ENCODE data around the gene CHPF. TPM values are rescaled to one million over a fixed set of nuclear protein-coding genes. Genes with fewer than 3 reads are reported as not detected.

Gene CHPF
- total RNA-seq, 1 experiment from 2014 or later: 139 TPM

DNA sequence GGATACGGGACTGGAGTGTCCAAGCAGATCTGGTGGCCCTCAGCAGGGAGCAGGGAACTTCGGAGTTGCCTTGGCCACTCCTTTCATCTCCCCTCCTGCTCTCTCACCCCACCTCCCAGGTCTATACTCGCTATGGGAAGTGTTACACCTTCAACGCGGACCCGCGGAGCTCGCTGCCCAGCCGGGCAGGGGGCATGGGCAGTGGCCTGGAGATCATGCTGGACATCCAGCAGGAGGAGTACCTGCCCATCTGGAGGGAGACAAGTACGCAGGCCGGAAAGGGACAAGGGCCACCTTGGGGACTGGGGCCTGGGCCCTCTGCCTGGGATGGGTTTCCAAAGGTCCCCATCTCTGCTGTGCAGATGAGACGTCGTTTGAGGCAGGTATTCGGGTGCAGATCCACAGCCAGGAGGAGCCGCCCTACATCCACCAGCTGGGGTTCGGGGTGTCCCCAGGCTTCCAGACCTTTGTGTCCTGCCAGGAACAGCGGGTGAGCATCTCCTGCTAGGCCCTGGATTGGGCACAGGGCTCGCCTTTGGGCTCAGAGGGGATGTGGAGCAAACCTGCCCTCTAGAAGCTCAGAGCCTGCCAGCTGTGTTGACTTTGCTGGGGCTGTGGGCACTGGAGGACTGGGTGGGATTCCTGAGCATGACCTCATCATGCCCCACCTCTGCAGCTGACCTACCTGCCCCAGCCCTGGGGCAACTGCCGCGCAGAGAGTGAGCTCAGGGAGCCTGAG lies 11.8 kb downstream of the CHPF start:
- H3K9me2 ChIP-seq (replicated peaks; ENCODE audit: low read length): no peaks in the 10 kb centered on the region
- no peak for ATAC-seq
- no peaks in the 10 kb centered on the region for H4K20me1 ChIP-seq (ENCODE audit: low read length)
- peaks cover 10% of the 10 kb centered on the region for H3K27me3 ChIP-seq (ENCODE audit: low read length)
- H3K4me3 ChIP-seq (ENCODE audit: low read length): no peak overlapping the region
- H3K9ac ChIP-seq (ENCODE audit: low read length): no peak overlapping the region
- TF ChIP-seq, protein P1, sequence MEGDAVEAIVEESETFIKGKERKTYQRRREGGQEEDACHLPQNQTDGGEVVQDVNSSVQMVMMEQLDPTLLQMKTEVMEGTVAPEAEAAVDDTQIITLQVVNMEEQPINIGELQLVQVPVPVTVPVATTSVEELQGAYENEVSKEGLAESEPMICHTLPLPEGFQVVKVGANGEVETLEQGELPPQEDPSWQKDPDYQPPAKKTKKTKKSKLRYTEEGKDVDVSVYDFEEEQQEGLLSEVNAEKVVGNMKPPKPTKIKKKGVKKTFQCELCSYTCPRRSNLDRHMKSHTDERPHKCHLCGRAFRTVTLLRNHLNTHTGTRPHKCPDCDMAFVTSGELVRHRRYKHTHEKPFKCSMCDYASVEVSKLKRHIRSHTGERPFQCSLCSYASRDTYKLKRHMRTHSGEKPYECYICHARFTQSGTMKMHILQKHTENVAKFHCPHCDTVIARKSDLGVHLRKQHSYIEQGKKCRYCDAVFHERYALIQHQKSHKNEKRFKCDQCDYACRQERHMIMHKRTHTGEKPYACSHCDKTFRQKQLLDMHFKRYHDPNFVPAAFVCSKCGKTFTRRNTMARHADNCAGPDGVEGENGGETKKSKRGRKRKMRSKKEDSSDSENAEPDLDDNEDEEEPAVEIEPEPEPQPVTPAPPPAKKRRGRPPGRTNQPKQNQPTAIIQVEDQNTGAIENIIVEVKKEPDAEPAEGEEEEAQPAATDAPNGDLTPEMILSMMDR (conservative IDR thresholded peaks at IDR 0.05; ENCODE audit: low read depth, low read length): no peak
- no peak for TF ChIP-seq EZH2phosphoT487 (IDR thresholded peaks at IDR 0.05; ENCODE audit: borderline replicate concordance, low read length)
- no peak for TF ChIP-seq EZH2 (IDR thresholded peaks at IDR 0.05; ENCODE audit: low read length, unreplicated experiment)
- H3K4me2 ChIP-seq (ENCODE audit: low read length): no peak overlapping the region
- no peaks in the 10 kb centered on the region for H3K4me1 ChIP-seq (ENCODE audit: insufficient read depth, low read length)
- no peak overlapping the region for H2AFZ ChIP-seq (ENCODE audit: low read length)
- intact Hi-C loops (cut with micrococcal nuclease): no loop called here
- no TSS peak for BruUV-seq (replicated peaks)
- H3F3A ChIP-seq (ENCODE audit: low read length, unreplicated experiment): no peaks in the 10 kb centered on the region
- no peaks in the 10 kb centered on the region for H3K36me3 ChIP-seq (ENCODE audit: low read depth, low read length)
- ChIA-PET POLR2A (ENCODE audit: unreplicated experiment) (no interaction called here), CTCF (no interaction called here)
- no peaks in the 10 kb centered on the region for H3K79me2 ChIP-seq (ENCODE audit: low read length)
- no peak for DNase-seq
- H3K9me3 ChIP-seq (ENCODE audit: low read length): no peaks in the 10 kb centered on the region
- no peak overlapping the region for H3K27ac ChIP-seq (ENCODE audit: low read length)

DNA sequence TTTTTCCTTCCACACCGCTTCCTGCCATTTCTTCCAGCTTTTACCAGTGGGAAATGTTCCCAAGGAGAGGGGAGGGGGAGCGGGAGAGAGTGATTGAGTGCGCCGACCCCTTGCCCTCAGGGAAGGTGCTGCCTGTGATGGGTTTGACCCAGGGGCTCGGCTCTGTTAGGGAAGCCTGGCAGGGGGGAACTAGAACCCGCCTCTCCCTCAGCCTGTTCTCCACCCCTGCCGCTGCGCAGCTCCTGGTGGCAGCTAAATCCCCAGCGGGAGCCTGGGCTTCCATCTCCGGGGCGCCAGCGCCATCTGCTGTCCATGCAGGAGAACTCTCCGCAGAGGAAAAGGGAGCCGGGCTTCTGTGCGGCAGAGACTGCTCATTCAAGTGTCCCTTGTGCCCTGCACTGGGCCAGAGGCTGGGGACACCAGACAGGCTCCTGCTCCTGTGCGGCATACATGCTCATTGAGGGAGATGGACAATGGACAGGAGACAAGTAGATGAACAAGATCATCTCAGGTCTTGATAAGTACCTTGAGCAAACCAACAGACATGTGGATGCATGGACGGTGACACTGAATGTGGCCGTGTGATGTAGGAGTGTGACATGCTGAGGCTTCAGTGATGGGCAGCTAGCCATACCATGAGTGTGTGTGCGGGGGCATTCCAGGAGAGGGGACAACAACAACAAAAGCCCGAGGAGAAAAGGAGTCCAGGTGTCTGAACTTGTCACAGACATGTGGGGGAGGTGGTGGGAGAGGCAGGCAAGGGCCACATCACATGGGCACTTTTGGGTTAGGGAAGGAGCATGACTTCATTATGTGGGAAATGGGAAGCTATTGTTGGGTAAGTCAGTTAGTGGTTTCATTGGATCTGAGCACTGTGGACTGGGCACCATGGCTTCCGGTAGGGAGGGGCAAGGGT lies 13.3 kb downstream of the CHPF start:
- no peak overlapping the region for H3K27ac ChIP-seq (ENCODE audit: low read length)
- ATAC-seq (peak; percentile 91), DNase-seq (peak; percentile 91)
- intact Hi-C loops (cut with micrococcal nuclease): loop anchor here (1.0 kb wide), 4 partner anchors 35 to 127 kb away; no protein-coding TSS in a partner anchor
- peak overlapping the region; percentile 75 for H3K4me2 ChIP-seq (ENCODE audit: low read length)
- H3F3A ChIP-seq (ENCODE audit: low read length, unreplicated experiment): no peaks in the 10 kb centered on the region
- ChIA-PET CTCF (interaction anchor here (0.5 to 2.2 kb wide), 22 partner anchors 8 to 529 kb away, joined by 3 to 47 read pairs (median 5); partner anchors contain the start of genes DNAJB2, DNPEP and GMPPA), POLR2A (ENCODE audit: unreplicated experiment) (interaction anchor here (0.6 kb wide), 1 partner anchor 35 kb away, joined by 3 read pairs; no protein-coding TSS in a partner anchor)
- BruUV-seq (replicated peaks): no TSS peak
- H3K4me1 ChIP-seq (ENCODE audit: insufficient read depth, low read length): no peaks in the 10 kb centered on the region
- H3K4me3 ChIP-seq (ENCODE audit: low read length): peak overlapping the region; percentile 57; the same call in 1 of the 2 replicates
- H3K36me3 ChIP-seq (ENCODE audit: low read depth, low read length): no peaks in the 10 kb centered on the region
- no peaks in the 10 kb centered on the region for H4K20me1 ChIP-seq (ENCODE audit: low read length)
- H3K9ac ChIP-seq (ENCODE audit: low read length): no peak overlapping the region
- H3K79me2 ChIP-seq (ENCODE audit: low read length): no peaks in the 10 kb centered on the region
- peak overlapping the region; percentile 65 for H2AFZ ChIP-seq (ENCODE audit: low read length)
- no peaks in the 10 kb centered on the region for H3K9me2 ChIP-seq (replicated peaks; ENCODE audit: low read length)
- peaks cover 10% of the 10 kb centered on the region for H3K27me3 ChIP-seq (ENCODE audit: low read length)
- H3K9me3 ChIP-seq (ENCODE audit: low read length): no peaks in the 10 kb centered on the region
- TF ChIP-seq EZH2 (IDR thresholded peaks at IDR 0.05; ENCODE audit: low read length, unreplicated experiment) (no peak), EZH2phosphoT487 (IDR thresholded peaks at IDR 0.05; ENCODE audit: borderline replicate concordance, low read length) (no peak)
- TF ChIP-seq, protein P1 (conservative IDR thresholded peaks at IDR 0.05; ENCODE audit: low read depth, low read length): peak; percentile 96

Measured in PC-3 (cell line).